Putamen (tissue), 1 donor: Measurements from ENCODE around the gene LTO1.

Experiments
- DNase-seq: peaks from one replicate; pipeline ENCODE4 v3.0.0-alpha.2; 2016; ENCODE audit warnings: low spot score

LTO1 gene

GRCh38 chr11:69677749-69678148 lies 2.6 kb upstream of the LTO1 start:
- DNase-seq: no peak

GRCh38 chr11:69674267-69674885 lies 777 bp downstream of the LTO1 start:
- DNase-seq: no peak

DNA sequence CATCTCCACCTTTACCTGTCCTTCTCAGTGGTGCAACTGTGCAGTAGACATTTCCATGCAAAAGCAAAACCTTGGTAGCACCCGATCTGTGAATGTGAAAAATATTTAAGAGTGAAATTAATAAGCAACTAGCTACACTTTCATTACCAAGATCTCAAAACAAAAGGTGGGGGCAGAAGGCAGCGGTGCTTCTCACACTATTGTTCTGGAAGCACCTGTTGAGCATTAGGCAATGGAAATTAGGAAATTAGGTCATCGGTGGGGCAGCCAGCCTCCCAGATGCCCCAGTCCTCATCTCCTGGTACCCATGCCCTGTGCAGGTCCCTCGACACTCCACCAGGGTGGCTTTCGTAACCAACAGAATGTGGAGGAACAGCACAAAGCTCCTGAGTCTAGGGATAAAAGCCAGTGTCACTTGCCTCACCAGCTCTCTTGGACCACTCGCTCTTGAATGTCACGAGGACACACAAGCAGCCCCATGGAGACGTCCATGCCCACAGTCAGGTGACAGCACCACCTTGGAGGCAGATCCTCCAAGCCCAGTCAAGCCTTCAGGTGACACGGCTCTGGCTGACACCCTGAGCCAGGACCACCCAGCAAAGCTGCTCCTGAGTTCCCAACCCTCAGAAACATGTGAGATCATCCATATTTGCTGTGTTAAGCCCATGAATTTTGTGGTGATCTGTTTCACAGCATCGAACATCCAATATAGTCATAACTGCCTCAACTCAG lies 3.3 kb downstream of the LTO1 start:
- DNase-seq: no peak

DNA sequence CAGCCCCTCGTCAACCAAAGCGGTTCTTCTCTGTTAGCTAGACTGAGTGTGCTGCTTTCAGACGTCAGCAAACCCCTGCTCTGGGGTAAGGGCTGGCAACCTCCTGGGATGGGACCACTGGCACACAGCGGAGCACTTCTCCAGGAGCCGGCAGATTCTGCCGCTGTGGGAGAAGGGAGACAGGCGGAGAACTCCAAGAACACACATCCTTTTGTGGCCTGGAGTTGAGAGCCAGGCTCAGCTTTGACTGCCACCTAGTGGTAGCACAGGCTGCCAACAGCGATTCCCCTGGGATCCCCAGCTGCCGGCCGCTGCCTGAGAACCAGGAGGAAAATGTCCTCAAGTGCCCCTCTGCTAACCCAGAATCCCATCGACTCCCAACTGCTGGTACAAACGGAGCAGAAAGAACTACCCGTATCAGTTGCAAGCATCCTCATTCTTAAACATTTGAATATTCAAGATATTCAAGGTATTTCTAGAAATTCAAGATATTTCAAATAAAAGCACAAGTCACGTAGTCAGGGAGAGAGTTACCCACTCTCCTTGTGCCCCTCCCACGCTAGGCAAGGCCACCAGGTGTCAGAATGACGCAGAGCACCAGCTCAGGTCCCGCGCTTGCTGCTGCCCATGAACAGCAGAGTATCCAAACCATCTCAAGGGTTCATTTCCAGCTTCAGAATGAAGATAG lies 4.9 kb downstream of the LTO1 start:
- DNase-seq: peak; percentile 80

- DNase-seq: no peak
Observed at GRCh38 chr11:69669486-69669885, 5.7 kb downstream of the LTO1 start.

DNA sequence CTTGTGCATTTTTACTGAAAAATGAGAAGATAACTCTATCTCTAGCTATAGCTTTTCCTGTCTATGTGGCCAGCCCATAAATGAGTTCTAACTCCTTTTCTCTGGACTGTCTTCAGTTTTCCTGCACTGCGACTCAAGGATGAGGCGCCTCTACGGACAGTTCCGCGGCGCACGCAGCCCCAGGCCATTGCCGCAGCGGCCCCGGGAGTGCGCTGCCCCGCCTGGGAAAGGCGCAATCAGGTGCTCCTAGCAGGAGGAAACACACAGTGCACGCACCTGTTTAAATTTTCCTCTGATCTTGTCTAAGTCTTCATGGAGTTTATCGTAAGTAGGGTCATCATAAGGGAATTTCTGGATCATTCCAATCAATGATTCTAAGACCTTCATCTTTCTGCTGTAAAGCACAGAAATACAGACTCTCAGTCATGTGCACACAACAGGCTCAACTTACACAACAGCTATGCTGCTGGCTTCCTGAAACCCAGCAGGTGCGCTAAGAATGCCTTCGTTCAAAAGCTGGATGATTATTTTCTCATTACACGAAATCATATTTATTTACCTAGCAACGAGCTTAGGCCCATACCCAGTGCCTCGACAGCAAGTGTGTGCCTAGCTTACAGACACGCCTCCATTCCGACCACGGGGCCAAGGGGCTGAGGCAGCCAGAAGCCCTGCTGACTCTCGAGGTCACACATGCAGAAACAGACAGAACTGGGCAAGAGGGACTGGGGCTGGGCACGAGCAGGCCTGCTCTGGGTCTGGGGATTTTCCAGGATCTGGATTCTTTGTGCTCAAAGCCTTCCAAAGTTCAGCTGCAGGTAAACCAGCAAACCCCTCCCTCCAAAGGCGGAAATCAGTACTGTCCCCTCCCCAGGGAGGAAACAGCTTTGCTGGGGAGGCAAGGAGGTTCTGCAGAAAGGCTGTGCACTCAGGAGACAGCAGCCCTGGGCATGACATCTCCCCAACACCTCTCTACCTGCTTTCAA lies 7.2 kb downstream of the LTO1 start:
- DNase-seq: no peak

DNA sequence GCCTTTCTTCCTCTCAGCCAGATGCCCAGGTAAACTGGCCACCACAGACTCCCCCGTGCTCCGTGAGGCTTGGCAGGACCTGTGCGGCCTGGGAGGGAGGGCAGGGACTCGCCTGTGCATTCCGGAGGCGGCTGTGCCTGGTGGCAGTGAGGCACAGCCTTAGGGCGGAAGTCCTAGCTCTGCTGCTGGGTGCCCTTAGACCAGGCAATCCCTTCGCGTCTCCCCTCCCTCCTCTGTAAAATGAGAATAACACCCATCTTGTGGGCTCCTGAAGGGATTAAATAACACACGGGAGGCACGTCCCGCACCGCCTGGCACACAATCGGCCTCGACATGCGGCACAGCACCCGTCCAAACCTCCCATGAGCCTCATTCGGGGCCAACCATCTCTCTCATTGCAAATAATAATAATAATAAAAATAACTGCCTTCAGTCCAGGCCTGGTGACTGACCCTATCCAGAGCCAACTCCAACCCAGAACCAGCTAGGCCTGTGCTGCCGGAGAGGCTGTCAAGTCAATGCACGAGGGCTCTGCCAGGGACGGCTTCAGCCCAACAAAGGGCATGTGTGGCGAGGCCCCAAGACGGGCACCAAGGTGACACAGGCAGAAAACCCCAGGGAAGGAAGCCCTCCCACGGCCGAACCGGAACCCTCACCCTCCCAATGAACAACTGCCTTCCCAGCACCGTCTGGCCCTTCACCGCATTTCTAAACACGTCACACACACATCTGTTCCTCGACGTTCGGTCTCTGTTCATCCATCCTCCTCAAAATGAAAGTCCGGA lies 8.2 kb downstream of the LTO1 start:
- no peak for DNase-seq

GRCh38 chr11:69666261-69666660 lies 8.9 kb downstream of the LTO1 start:
- no peak for DNase-seq

GRCh38 chr11:69665669-69666068 lies 9.5 kb downstream of the LTO1 start:
- DNase-seq: no peak

- DNase-seq: no peak
Observed at GRCh38 chr11:69664901-69665300, 10.3 kb downstream of the LTO1 start.

GRCh38 chr11:69664103-69664775 lies 10.9 kb downstream of the LTO1 start:
- no peak for DNase-seq

DNA sequence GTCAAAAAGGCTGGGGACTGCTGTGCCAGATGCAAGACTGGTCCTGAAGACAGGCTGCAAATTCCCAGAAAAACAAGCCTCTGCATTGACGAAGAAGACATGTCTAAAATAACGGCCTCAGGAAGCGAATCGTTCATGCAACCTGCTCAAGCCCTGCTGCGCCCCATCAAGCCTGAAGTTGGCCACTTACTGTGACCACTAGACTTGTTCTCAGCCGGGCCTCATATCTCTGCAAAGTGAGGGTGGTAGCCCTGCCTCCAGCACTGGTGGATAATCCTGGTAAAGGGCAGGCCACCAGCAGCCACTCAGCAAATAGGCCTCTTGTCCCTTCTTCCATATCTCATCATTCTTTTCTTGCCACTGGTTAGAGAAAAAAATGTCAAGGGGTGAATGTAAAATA lies 11.8 kb downstream of the LTO1 start:
- no peak for DNase-seq

GRCh38 chr11:69662806-69663205 lies 12.3 kb downstream of the LTO1 start:
- no peak for DNase-seq

GRCh38 chr11:69662021-69662698 lies 13.0 kb downstream of the LTO1 start:
- DNase-seq: no peak

- no peak for DNase-seq
Observed at GRCh38 chr11:69661413-69661715, 13.8 kb downstream of the LTO1 start.

- no peak for DNase-seq
Observed at GRCh38 chr11:69660001-69660500, 15.1 kb downstream of the LTO1 start.

- DNase-seq: no peak
Observed at GRCh38 chr11:69659591-69659990, 15.6 kb downstream of the LTO1 start.

DNA sequence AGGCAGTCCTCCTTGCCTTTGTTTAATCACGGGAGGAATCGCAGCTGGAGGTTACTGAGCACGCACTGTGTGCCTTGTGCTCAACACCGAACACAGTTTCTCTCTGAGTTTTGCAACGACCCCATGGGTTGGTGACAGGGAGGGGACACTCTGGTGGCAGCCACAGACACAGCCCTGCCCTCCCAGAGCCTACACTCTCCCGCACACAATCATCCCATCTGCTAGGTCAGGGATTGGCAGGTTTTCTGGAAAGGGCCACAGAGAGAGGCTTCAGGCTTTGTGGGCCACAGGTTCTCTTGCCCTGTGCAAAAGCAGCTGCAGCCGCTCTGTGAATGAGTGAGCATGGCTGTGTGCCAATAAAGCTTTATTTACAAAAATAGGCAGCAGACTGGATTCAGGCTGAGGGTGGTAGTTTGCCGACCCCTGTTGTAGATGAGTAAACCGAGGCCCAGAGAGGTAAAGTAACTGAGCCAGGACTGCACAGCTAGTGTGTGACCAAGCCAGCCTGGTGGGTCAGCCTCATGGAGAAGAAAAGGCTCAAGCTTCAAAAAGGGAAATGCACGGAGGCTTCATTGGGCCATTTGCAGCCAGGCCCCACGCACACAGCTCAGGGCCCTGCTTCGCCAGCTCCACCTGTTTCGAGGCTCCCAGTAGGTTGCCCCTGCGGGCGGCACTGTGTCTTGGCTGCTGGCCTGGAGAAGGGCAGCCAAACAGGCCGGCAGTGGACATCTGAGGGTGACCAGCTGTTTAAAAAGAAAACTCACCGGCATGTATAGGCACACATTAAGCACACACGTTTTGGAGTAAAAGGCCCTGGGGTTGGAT lies 16.3 kb downstream of the LTO1 start:
- DNase-seq: no peak

GRCh38 chr11:69657911-69658625 lies 17.1 kb downstream of the LTO1 start:
- no peak for DNase-seq
